ENCODE data around the gene PLD6.

PLD6 gene

DNA sequence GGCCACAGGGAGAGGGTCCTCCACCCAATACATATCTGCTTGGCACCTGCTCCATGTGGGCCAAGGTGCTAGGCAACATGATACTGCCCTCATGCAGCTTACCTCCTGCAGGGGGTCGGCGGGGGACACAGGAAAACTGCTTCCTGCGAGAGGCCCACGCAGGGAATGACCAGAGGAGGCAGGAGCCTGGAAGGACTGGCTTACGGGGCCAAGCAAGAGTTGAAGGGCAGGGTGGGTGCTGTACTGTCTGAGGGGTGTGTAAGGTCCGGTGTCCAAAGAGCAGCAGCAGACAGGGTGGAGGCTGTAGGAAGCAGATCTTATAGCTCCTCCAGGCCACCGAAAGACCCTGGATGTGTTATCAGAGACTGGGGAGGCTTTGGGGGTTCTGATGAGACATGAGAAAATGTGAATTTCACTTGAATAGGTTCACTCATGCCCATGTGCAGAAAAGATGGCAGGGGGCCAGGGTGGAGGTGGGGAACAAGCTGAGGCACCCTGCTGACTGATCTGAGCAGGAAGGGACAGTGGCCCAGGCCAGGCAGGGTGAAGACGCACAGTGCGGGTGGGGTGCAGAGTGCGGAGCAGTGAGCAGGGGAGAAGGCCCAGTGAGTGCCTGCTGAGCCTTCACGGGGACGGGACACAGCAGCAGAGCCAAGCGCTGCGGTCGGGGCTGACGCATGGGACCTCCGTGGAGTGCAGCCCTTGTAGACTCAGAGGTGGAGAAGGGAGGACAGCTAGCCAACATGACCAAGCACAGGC is 22.6 kb upstream of the PLD6 start:
- no peak for DNase-seq
- in situ Hi-C loops (cut with MboI; ENCODE audit: low pct_unique_long_range_greater_than_20kb, low sequenced_read_pairs) = no loop called here

DNA sequence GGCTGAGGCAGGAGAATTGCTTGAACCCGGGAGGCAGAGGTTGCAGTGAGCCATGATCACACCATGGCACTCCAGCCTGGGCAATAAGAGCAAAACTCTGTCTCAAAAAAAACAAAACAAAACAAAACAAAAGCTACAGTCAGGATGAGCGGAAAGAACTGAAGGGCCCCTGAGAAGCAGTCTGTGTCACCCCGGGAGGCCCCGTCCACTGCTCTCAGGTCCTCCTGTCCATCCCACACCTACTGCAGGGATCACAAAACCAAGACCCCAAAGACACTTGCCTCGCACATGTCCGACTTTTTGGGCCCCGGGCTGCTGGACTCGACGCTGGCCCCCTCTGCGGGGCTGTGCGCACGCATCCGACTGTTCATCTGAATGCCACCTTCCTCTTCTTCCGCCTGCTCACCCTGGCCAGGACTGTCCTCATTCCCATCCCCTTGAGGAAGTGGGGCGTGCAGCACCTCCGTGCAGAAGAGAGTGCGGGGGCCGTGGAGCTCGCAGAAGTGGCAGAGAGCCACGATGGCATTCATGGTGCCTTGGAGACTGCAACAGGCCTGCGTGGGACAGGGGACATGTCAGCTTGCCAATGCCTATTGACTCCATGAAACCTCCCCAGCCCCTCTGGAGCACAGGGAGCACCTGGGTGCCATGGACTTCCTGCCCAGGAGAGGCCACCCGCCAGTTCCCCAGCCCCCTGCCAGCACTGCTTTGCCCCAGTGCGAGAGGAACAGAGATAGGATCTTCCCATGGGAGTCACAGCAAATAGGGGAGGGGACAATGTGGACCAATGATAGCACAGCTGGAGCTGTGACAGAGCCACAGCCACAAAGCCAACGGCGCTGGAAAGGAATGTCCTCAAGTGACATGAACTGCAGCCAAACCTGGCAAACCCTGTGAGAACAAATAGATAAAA is 21.7 kb upstream of the PLD6 start:
- in situ Hi-C loops (cut with MboI; ENCODE audit: low pct_unique_long_range_greater_than_20kb, low sequenced_read_pairs) = no loop called here
- no peak for DNase-seq

DNA sequence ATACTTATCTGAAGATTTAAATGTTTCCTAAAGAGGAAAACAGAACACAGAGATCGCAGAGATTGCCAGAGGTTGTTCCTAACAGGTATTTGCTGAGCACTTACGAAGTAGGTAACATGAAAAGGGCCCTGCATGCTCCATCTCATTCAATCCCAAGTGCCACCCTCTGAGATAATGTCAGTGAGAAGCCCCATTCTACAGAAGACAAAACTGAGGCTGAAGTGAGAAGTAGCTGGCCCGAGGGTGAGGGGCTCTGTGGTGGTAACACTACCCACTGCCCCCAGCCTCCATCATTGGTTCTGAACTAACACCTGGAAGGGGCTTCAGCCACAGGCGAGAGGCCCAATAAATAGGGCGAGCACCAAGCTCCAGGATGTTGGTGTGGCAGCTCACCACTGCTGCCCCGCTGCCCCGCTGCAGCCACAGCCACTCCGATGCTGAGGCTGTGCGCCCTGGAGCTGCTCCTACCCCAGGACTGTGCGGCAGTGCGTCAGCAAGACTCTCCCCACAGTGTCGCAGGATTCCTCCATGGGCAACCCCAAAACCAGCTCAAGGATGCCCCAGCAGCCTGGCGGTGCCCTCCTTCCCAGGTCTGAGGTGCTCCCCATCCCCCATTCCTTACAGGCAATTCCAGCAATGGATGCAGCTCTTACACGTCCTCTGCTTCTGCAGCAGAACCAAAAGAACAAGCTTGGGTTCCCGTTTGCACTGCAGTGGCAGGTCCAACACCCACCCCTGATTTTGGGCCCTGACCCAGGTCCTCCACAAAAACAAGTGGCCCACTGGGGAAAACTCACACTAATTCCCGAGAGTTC is 20.5 kb upstream of the PLD6 start:
- in situ Hi-C loops (cut with MboI; ENCODE audit: low pct_unique_long_range_greater_than_20kb, low sequenced_read_pairs) = no loop called here
- no peak for DNase-seq

DNA sequence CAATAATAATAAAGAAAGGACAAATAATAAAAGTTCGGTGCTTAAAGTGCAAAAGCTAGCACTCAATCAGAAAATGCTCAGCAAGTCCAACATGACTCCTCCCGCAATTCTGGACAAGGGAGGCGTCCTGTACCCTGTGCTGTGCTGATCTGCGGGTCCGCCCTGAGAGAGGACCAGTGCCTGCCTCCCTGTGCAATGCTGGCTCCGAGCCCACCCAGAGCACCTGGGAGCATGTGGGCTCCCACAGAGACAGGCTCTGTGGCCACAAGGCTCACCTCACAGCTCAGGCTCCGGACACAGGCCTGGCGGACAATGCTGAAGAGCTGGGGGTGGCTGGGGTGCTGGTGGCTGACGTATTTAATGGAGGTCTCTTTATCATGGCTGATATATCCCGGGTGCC is 19.8 kb upstream of the PLD6 start:
- in situ Hi-C loops (cut with MboI; ENCODE audit: low pct_unique_long_range_greater_than_20kb, low sequenced_read_pairs) = no loop called here
- DNase-seq = no peak

DNA sequence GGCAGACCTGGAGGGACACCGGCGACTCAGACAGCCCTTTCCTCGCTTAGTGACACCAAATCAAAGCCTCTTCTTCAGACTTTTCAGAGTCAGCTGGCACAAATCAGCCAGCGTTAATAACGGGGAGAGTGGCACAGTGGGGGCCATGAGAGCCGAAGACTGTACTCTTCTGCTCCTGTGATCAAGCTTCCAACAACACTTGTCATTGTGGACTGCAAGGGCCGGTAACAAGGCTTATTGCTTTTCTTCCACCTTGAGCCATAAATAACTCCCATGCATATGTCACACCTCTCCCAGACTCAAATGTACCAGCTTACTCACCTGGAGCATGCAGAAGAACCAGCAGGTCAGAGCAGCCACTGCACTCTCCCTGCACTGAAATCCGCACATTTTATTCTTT is 18.0 kb upstream of the PLD6 start:
- DNase-seq = no peak
- in situ Hi-C loops (cut with MboI; ENCODE audit: low pct_unique_long_range_greater_than_20kb, low sequenced_read_pairs) = no loop called here

- in situ Hi-C loops (cut with MboI; ENCODE audit: low pct_unique_long_range_greater_than_20kb, low sequenced_read_pairs) = no loop called here
- no peak for DNase-seq
Measured at GRCh38 chr17:17223736-17224135, 17.6 kb upstream of the PLD6 start.

DNA sequence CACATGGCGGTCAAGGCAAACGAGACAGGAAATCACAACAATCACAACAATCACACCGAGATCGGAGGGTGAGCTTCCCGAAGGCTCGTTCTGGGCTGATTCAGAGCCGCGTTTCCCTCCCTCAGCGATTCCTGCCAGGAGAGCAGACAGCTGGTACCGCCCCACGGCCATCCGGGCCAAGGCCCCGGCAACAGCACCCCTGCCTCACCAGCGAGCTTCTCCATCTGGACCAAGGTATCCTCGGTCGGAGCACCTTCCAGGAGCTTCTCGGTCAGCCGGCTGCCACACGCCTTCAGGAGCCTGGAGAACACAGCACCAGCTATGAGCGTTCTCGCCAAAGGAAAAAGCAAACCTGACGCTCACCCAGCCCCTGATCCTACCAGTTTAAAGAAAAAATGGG is 15.2 kb upstream of the PLD6 start:
- in situ Hi-C loops (cut with MboI; ENCODE audit: low pct_unique_long_range_greater_than_20kb, low sequenced_read_pairs) = no loop called here
- no peak for DNase-seq

DNA sequence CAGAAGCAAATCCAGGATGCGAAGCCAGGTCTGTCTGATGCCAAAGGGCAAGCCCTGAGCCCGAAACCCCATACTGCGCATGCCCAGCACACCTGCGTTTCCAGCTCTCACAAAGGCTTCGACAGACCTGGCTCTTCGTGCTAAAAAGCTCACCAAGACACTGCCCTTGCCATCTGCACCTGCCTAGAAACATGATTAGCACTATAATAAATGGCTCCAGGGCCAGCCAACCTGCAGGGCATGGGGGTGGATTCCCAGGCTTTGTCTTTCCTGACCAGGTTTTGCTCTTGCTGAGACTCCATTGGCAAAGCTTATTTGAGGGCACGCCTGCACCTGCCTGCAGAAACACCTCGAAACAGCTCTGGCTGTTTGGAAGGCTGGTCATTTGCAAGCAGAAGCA is 14.4 kb upstream of the PLD6 start:
- DNase-seq = no peak
- in situ Hi-C loops (cut with MboI; ENCODE audit: low pct_unique_long_range_greater_than_20kb, low sequenced_read_pairs) = no loop called here

- DNase-seq = no peak
- in situ Hi-C loops (cut with MboI; ENCODE audit: low pct_unique_long_range_greater_than_20kb, low sequenced_read_pairs) = no loop called here
Measured at GRCh38 chr17:17217995-17218394, 11.9 kb upstream of the PLD6 start.

DNA sequence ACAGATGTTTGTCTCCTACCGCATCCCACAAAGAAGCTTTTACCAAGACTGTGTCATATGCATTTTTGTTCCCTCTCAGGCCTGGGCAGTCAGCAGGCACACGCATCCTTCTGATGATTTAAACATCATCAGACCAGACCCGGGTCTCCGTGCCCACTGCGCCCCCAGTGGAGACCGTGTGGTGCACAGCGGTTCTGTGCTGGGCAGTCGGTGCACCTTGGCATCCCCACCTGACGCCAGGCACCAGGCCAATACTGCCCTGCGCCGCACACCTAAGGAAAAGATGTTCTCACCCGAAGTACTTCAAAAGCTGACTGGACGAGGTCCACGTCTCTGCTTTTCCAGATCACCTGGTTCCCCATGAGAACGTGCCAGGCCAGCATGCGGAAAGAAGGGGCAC is 10.6 kb upstream of the PLD6 start:
- in situ Hi-C loops (cut with MboI; ENCODE audit: low pct_unique_long_range_greater_than_20kb, low sequenced_read_pairs) = no loop called here
- no peak for DNase-seq

GRCh38 chr17:17216236-17216635 is 10.1 kb upstream of the PLD6 start:
- in situ Hi-C loops (cut with MboI; ENCODE audit: low pct_unique_long_range_greater_than_20kb, low sequenced_read_pairs) = no loop called here
- no peak for DNase-seq

GRCh38 chr17:17215575-17215974 is 9.4 kb upstream of the PLD6 start:
- no peak for DNase-seq
- in situ Hi-C loops (cut with MboI; ENCODE audit: low pct_unique_long_range_greater_than_20kb, low sequenced_read_pairs) = no loop called here

GRCh38 chr17:17214646-17215436 is 8.7 kb upstream of the PLD6 start:
- DNase-seq = no peak
- in situ Hi-C loops (cut with MboI; ENCODE audit: low pct_unique_long_range_greater_than_20kb, low sequenced_read_pairs) = no loop called here

- in situ Hi-C loops (cut with MboI; ENCODE audit: low pct_unique_long_range_greater_than_20kb, low sequenced_read_pairs) = no loop called here
- DNase-seq = no peak
Measured at GRCh38 chr17:17213775-17214174, 7.6 kb upstream of the PLD6 start.

GRCh38 chr17:17207998-17208397 is 1.9 kb upstream of the PLD6 start:
- in situ Hi-C loops (cut with MboI; ENCODE audit: low pct_unique_long_range_greater_than_20kb, low sequenced_read_pairs) = loop anchor here (5.0 kb wide), 1 partner anchor 61 kb away; no protein-coding TSS in a partner anchor

DNA sequence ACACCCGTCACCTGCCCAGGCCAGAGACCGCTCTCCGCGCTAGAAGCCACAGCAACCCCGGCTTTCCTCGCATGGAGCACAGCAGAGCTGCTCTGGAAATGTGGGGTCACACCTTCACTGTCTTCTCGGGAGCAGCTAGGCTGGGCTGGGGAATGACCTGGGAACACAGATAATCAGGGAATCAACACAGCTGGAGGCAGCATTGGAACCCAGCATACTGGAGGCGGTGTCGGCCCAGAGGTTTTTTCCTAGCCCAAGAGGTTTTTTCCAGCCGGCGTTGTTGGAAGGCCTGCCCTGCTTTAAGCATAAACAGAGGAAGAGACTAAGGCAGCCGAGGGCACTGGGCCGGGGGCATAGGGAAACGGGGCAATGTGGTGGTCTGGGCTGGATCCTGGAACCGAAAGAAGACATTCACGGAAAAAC is 791 bp upstream of the PLD6 start:
- DNase-seq = no peak
- in situ Hi-C loops (cut with MboI; ENCODE audit: low pct_unique_long_range_greater_than_20kb, low sequenced_read_pairs) = loop anchor here (5.0 kb wide), 1 partner anchor 60 kb away; no protein-coding TSS in a partner anchor

More at GRCh38 chr17:17207998-17208397, 1.9 kb upstream of the PLD6 start:
- DNase-seq = no peak

DNA sequence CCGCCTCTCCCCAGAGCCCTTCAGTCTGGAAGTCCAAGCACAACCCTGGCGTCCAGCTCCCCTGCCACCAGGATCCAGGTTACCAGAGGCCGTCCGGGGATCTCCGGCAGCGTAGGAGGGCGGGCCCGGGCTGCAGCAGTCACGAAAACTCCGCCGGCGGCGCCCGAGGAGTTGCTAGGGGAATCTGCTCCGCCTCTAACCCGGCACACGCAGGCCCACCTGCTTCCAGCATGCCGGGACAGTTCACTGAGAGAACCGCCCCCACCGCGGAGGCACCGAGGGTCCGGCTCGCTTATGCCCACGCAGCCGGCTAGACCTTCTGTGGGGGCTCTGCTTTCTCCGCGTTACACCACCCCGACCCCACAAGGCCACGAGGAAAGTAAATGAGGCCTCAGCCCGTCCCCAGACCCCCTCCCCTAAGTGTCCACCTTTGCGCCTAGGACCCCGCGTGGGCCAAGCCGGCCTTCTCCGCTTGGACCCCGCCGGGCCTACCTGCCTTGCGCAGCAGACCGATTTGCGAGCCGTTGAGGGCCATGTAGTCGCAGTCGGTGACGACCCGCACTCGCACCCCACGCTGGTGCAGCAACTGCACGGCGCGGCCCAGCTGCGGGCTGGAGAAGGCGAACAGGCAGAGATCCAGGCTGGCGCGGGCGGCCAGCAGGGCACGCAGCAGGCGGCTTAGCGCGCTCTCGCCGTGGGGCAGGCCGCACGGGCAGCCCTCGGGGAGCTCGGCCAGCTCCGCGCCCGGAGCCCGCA is 587 bp downstream of the PLD6 start:
- in situ Hi-C loops (cut with MboI; ENCODE audit: low pct_unique_long_range_greater_than_20kb, low sequenced_read_pairs) = loop anchor here (5.0 kb wide), 1 partner anchor 58 kb away; no protein-coding TSS in a partner anchor
- DNase-seq = peak; percentile 82

DNA sequence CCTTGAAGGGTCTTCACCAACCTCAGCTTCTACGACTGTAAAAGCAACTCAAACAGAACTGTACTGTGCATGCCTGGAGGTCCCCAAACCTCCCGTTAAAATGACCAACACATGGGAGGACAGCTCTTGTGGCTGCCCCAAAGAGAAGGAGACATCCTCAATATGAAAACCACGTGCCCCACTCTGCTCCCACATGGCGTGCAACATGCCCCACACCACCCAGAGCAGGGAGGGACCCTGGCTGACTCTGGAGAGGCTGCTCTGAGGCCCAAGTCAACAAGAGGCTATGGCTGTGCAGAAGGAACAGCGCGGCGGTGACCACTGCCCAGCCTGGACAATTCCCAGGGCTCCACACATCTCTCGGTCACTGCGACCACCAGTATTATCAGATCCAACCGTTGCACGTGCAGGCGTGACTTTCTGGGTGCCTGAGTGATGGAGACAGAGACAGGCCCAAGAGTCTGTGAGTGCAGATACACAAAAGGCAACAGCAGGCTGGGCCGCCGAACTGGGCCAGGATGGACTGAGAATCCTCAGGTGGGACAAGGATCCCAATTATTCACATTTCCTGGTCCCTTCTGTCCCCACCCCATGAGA is 1.4 kb downstream of the PLD6 start:
- DNase-seq = no peak
- in situ Hi-C loops (cut with MboI; ENCODE audit: low pct_unique_long_range_greater_than_20kb, low sequenced_read_pairs) = loop anchor here (5.0 kb wide), 1 partner anchor 57 kb away; no protein-coding TSS in a partner anchor

Data from KBM-7 (cell line).